ENCODE measurements around the gene OAS3.

Gene OAS3

DNA sequence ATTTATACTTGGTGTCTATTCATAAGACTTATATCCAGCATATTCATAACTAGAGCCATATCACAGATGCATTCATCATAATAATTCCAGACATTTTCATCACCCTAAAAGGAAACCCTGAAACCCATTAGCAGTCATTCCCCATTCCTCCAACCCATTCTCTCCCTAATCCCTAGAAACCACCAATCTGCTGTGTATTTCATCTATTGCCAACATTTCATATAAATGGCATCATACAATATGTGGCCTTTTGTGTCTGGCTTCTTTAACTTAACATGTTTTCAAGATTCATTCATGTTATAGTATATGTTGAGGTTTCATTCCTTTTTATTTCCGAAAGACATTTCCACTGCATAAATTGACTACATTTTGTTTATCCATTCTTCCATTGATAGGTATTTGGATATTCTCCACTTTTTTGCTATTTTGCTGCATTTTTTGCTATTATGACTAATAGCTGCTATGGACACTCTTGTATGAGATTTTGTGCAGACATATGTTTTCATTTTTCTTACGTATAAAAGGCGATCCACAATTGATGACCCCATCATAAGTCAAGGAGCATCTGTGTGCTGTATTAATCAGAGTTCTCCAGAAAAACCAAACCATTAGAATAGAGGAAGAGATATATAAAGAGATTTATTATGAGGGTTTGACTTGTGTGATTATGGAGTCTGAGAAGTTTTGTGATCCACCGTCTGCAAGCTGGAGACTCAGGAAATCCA, 34.9 kb downstream of the OAS3 start:
- no peak for TF ChIP-seq CTCF (IDR thresholded peaks at IDR 0.05)

- no peak for TF ChIP-seq CTCF (IDR thresholded peaks at IDR 0.05)
Observed at GRCh38 chr12:112973818-112974231, 35.6 kb downstream of the OAS3 start.

DNA sequence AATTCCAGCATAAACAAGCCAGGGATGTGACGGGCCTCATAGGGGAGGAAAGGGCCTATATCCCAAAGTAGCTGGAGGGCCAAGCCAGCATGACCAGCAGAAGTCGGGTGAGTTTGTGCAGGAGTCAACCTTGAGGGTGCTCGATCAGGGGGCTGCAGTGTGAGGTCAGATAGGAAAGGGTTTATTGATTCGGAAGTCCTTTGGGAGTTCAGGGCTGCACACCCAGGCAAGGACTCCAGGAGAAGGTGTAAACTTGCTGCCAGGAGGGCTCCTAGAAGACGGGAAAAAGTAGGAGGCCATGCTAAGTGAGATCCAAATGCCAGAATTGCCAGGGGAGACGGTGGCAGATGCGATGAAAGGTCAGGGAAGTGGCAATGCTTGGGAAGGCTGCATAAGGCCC, 36.6 kb downstream of the OAS3 start:
- TF ChIP-seq CTCF (IDR thresholded peaks at IDR 0.05), result no peak

- TF ChIP-seq CTCF (IDR thresholded peaks at IDR 0.05), result no peak
Observed at GRCh38 chr12:112977139-112977538, 38.9 kb downstream of the OAS3 start.

DNA sequence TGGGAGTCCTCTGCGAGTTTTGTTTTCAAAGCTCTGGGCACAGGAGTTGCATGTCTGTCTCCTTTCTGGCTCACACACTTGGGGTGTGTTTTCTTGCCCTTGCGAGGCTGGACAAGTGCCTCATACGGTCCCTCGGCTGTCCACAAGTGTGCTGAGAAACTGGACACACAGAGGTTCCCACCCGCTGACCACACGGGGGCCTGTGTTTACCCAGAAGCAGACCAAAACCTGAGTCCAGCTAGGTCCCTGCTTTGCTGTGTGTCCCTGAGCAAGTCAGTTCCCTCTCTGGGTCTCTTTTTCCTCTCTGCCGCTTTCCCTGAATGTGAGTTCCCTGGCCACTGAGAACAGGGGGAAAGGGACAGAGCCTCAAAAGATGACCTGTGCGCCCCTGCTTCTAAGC, 39.4 kb downstream of the OAS3 start:
- TF ChIP-seq CTCF (IDR thresholded peaks at IDR 0.05), result no peak

GRCh38 chr12:112978163-112979040, 40.1 kb downstream of the OAS3 start, which contains the start of gene OAS2:
TSS of gene OAS2 (plus strand) at chr12:112978519. CDS start at chr12:112978609, 90 bp downstream.
- no peak for TF ChIP-seq CTCF (IDR thresholded peaks at IDR 0.05)

DNA sequence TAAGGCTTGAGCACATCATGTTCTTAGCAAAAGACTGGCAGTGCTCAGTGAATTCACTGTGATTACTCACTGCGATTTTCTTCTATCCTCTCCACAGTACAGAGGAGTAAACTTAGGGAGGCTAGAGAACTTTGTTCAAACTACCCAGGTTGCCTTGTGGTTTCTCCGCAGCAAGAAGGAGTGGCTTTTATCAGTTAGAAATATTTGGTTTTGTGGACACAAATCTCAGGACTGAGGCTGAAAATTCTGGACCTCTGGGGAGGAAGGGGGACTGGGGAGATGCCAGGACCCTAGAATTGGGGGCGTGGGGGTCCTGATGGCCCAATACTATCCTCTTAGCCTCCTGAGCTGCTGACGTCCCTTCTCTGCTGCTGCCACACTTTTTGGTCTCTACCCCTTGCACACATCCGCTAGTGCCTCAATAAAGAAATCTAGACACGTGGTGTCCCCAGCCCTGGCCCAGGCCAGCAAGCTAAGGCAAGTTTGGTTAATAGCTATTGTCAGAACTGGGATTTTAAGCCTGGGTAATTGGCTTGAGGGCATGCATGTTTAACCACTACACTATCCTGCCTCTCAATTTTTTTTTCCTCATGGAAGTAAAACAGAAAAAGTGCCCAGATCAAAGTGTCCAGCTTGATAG, 40.9 kb downstream of the OAS3 start:
- no peak for TF ChIP-seq CTCF (IDR thresholded peaks at IDR 0.05)
